GM12878 (cell line): ENCODE results near the gene ZNF222. TPM values are rescaled to one million over a fixed set of nuclear protein-coding genes. Genes with fewer than 3 reads are reported as not detected.

Source experiments
- ATAC-seq: fragments of 200-7000 bp; cut with Tn5 transposase; 3 replicates; pipeline ENCODE4 v1.9.1; 2020; ENCODE audit warnings: mild to moderate bottlenecking, moderate library complexity
- BruUV-seq: library from RNA; stranded (reverse); fragments of 400-500 nt; replicated peaks from 2 replicates; lab custom pipeline; 2021; lab: Mats Ljungman, UMichigan
- CTCF ChIA-PET: fragments of 300-600 bp; sonication (Branson Sonifier 250); formaldehyde crosslinking; extraction: SDS; loops from one replicate; lab custom pipeline; 2021; ENCODE audit warnings: inconsistent platforms; lab: Yijun Ruan, JAX
- POLR2A ChIA-PET: fragments of 350-600 bp; formaldehyde crosslinking; extraction: SDS; loops from one replicate; lab custom pipeline; 2021; ENCODE audit warnings: inconsistent platforms; lab: Charles Lee
- RAD21 ChIA-PET: fragments of 300-600 bp; sonication (Branson Sonifier 250); formaldehyde crosslinking; loops from one replicate; lab custom pipeline; 2023; ENCODE audit warnings: antibody characterized with exemption; ENCODE audit not compliant: unreplicated experiment; lab: Charles Lee
- SMC1A ChIA-PET: fragments of 300-600 bp; sonication (Branson Sonifier 250); formaldehyde crosslinking; loops from one replicate; lab custom pipeline; 2023; ENCODE audit not compliant: unreplicated experiment, uncharacterized antibody; lab: Charles Lee
- DNase-seq: peaks from one replicate; pipeline ENCODE4 v3.0.0-alpha.2; 2011; ENCODE audit warnings: low read depth, low spot score
- FAIRE-seq: peaks from 3 replicates; lab custom pipeline; 2011; peaks lifted over from hg19 to GRCh38; lab: Jason Lieb, UNC
- H2AFZ ChIP-seq: 2 replicates; pipeline ENCODE4 v1.6.0; 2011; ENCODE audit warnings: low read depth, low read length, control low read depth; ENCODE audit not compliant: control insufficient read depth
- H3K27ac ChIP-seq: 2 replicates; pipeline ENCODE4 v1.5.1; 2011; ENCODE audit warnings: control low read depth; ENCODE audit not compliant: control insufficient read depth, insufficient read depth
- H3K27me3 ChIP-seq, 2 experiments: replicated peaks in 1 of 2; 2 replicates each; pipeline versions ENCODE4 v1.6.0 to v1.6.1; 2011; ENCODE audit warnings: low read length in 1 of 2; ENCODE audit not compliant: control insufficient read depth in 2 of 2, insufficient read depth in 2 of 2
- H3K36me3 ChIP-seq, 2 experiments: 2 replicates each; pipeline ENCODE4 v1.5.1; 2011; ENCODE audit warnings: low read length in 1 of 2; ENCODE audit not compliant: control insufficient read depth in 2 of 2, insufficient read depth in 2 of 2
- H3K4me1 ChIP-seq: 2 replicates; pipeline ENCODE4 v1.6.1; 2011; ENCODE audit warnings: mild to moderate bottlenecking, low read length, moderate library complexity, mixed read lengths; ENCODE audit not compliant: control insufficient read depth, insufficient read depth
- H3K4me2 ChIP-seq: 2 replicates; pipeline ENCODE4 v1.6.0; 2011; ENCODE audit warnings: control low read depth; ENCODE audit not compliant: control insufficient read depth, insufficient read depth
- H3K4me3 ChIP-seq: fragments of 200-600 bp; sonication (generic); 2 replicates; pipeline ENCODE4 v1.5.1; 2016
- H3K79me2 ChIP-seq: 2 replicates; pipeline ENCODE4 v1.6.0; 2011; ENCODE audit warnings: low read length; ENCODE audit not compliant: control insufficient read depth, insufficient read depth
- H3K9ac ChIP-seq: 2 replicates; pipeline ENCODE4 v1.8.0; 2011; ENCODE audit warnings: low read length, control low read depth, mixed read lengths; ENCODE audit not compliant: control insufficient read depth, insufficient read depth
- H3K9me3 ChIP-seq: replicated peaks from 3 replicates; pipeline ENCODE4 v1.5.1; 2011; ENCODE audit warnings: mild to moderate bottlenecking, low read length; ENCODE audit not compliant: control insufficient read depth, insufficient read depth
- H4K20me1 ChIP-seq: 2 replicates; pipeline ENCODE4 v1.6.0; 2011; ENCODE audit not compliant: control insufficient read depth, insufficient read depth
- ATF2 ChIP-seq: IDR thresholded peaks from 2 replicates; pipeline ENCODE4 v1.6.1; 2012; ENCODE audit warnings: low read length, inconsistent platforms
- BCL11A ChIP-seq: IDR thresholded peaks from 2 replicates; pipeline ENCODE4 v1.6.1; 2011; ENCODE audit warnings: low read depth, low read length
- BMI1 ChIP-seq: fragments of 450-650 bp; IDR thresholded peaks from 2 replicates; pipeline ENCODE4 v1.6.1; 2016; ENCODE audit warnings: mild to moderate bottlenecking, moderate library complexity, borderline replicate concordance
- CBX5 ChIP-seq: sonication (generic); IDR thresholded peaks from 2 replicates; pipeline ENCODE4 v1.6.1; 2016; ENCODE audit warnings: low read depth, moderate library complexity, mild to moderate bottlenecking, inconsistent platforms
- CHD2 ChIP-seq: IDR thresholded peaks from 2 replicates; pipeline ENCODE4 v1.6.1; 2011; ENCODE audit warnings: low read depth, low read length, improper control_type of control experiment, borderline replicate concordance
- CREM ChIP-seq: IDR thresholded peaks from 2 replicates; pipeline ENCODE4 v1.6.1; 2014; ENCODE audit warnings: antibody characterized with exemption, low read depth
- DPF2 ChIP-seq: fragments of 450-650 bp; IDR thresholded peaks from 2 replicates; pipeline ENCODE4 v1.6.1; 2017; ENCODE audit warnings: mild to moderate bottlenecking
- EGR1 ChIP-seq, 2 experiments: IDR thresholded peaks; 1 replicate in 1 of 2; 2 replicates in 1 of 2; pipeline ENCODE4 v1.6.1; 2011 to 2012; ENCODE audit warnings: low read depth in 2 of 2, low read length in 2 of 2, borderline replicate concordance in 1 of 2, mild to moderate bottlenecking in 1 of 2, moderate library complexity in 1 of 2
- ELK1 ChIP-seq: IDR thresholded peaks from 2 replicates; pipeline ENCODE4 v1.6.1; 2012; ENCODE audit warnings: low read depth, low read length, improper control_type of control experiment
- ETV6 ChIP-seq, 2 experiments: fragments of 450-650 bp in 1 of 2; IDR thresholded peaks in 1 of 2; conservative IDR thresholded peaks in 1 of 2; 2 replicates each; pipeline ENCODE4 v1.6.1; 2014; ENCODE audit warnings: antibody characterized with exemption in 1 of 2, borderline replicate concordance in 1 of 2, low read depth in 1 of 2, mild to moderate bottlenecking in 1 of 2, moderate library complexity in 1 of 2
- HCFC1 ChIP-seq: fragments of 150-350 bp; IDR thresholded peaks from 2 replicates; pipeline ENCODE4 v1.6.1; 2014; ENCODE audit warnings: low read length
- IKZF1 ChIP-seq: fragments of 450-650 bp; conservative IDR thresholded peaks from 2 replicates; pipeline ENCODE4 v1.6.1; 2017; ENCODE audit warnings: antibody characterized with exemption, mild to moderate bottlenecking
- NFIC ChIP-seq: IDR thresholded peaks from 2 replicates; pipeline ENCODE4 v1.6.1; 2012; ENCODE audit warnings: low read depth, mild to moderate bottlenecking, inconsistent platforms, low read length, moderate library complexity
- SIX5 ChIP-seq: IDR thresholded peaks from 2 replicates; pipeline ENCODE4 v1.6.1; 2011; ENCODE audit warnings: mild to moderate bottlenecking, low read depth, low read length, moderate library complexity; ENCODE audit not compliant: severe bottlenecking
- SMAD1 ChIP-seq: fragments of 450-650 bp; IDR thresholded peaks from 2 replicates; pipeline ENCODE4 v1.6.1; 2018; ENCODE audit warnings: mild to moderate bottlenecking, low read depth; ENCODE audit not compliant: partially characterized antibody
- SMAD5 ChIP-seq: IDR thresholded peaks from 2 replicates; pipeline ENCODE4 v1.6.1; 2016; ENCODE audit warnings: antibody characterized with exemption, low read depth
- SP1 ChIP-seq: IDR thresholded peaks from one replicate; pipeline ENCODE4 v1.6.1; 2011; ENCODE audit warnings: low read depth, low read length
- SRF ChIP-seq, 2 experiments: IDR thresholded peaks; 2 replicates each; pipeline ENCODE4 v1.6.1; 2011; ENCODE audit warnings: low read depth in 2 of 2, low read length in 2 of 2, mild to moderate bottlenecking in 1 of 2, moderate library complexity in 1 of 2
- TAF1 ChIP-seq: IDR thresholded peaks from 2 replicates; pipeline ENCODE4 v1.6.1; 2011; ENCODE audit warnings: mild to moderate bottlenecking, low read depth, low read length, borderline replicate concordance
- ZNF207 ChIP-seq: fragments of 450-650 bp; IDR thresholded peaks from 2 replicates; pipeline ENCODE4 v1.6.1; 2014; ENCODE audit warnings: antibody characterized with exemption, mild to moderate bottlenecking, borderline replicate concordance
- ZNF217 ChIP-seq: fragments of 450-650 bp; IDR thresholded peaks from 2 replicates; pipeline ENCODE4 v1.6.1; 2017; ENCODE audit warnings: antibody characterized with exemption, mild to moderate bottlenecking
- ZSCAN29 ChIP-seq: fragments of 450-650 bp; IDR thresholded peaks from 2 replicates; pipeline ENCODE4 v1.6.1; 2017; ENCODE audit warnings: mild to moderate bottlenecking, moderate library complexity
- WGBS: methylation state at CpG from one replicate; pipeline ENCODE4 v1.1.6; 2016; ENCODE audit warnings: low lambda C conversion rate; ENCODE audit not compliant: insufficient replicate concordance, insufficient coverage; ENCODE audit errors: missing lambda C conversion rate; 5-methylcytosine and 5-hydroxymethylcytosine counted together
- in situ Hi-C: fragments of 300-500 bp; cut with MboI; formaldehyde crosslinking; loops from 9 replicates; pipeline ENCODE4 v1.14.3; 2018; ENCODE audit warnings: mixed read lengths
- intact Hi-C: fragments of 100-400 bp; cut with micrococcal nuclease; formaldehyde crosslinking; loops from one replicate; pipeline ENCODE4 v1.14.2; 2022; ENCODE audit not compliant: unreplicated experiment
- polyA plus RNA-seq, 11 experiments: library from polyadenylated mRNA; depleted of rRNA in 4 of 11; unstranded in 6 of 11; stranded (reverse) in 5 of 11; fragments of >200 nt; fragmentation: Nextera tagmentation in 4 of 11; fragmentation: Illumina TruSeq in 1 of 11; extraction: Ambion mirVana in 4 of 11; extraction: Trizol in 1 of 11; gene quantifications; 1 replicate in 1 of 11; 2 replicates in 10 of 11; pipeline versions ENCODE4 v1.2.1 to v1.2.3, GENCODE V29; 2011 to 2016; ENCODE audit warnings: inconsistent platforms in 2 of 11, missing spikeins in 2 of 11, low read depth in 1 of 11
- total RNA-seq, 4 experiments: library from RNA; depleted of rRNA in 3 of 4; stranded (reverse); fragments of >200 nt in 3 of 4; fragmentation: Illumina TruSeq in 1 of 4; extraction: Trizol in 1 of 4; gene quantifications; 2 replicates each; pipeline versions ENCODE4 v1.2.1 to v1.2.3, GENCODE V29; 2013 to 2021

The ZNF222 gene
- total and polyA plus RNA-seq, 10 of the 15 experiments (the other 5 are each of a cell fraction or from before 2014, with no cell fraction given) = 2.3 to 5.9 (median 4.2) TPM

- Histone ChIP-seq H3K79me2 (no peaks in the 10 kb centered on the region), H4K20me1 (no peaks in the 10 kb centered on the region), H3K36me3 (no peaks in the 10 kb centered on the region), H3K27me3 (no peaks in the 10 kb centered on the region), H3K27ac (no peak within 1 kb of the TSS), H2AFZ (peak within 1 kb of the TSS; percentile 91), H3K4me3 (peak within 1 kb of the TSS; percentile 55), H3K9me3 (peaks cover 7% of the 10 kb centered on the region; the same call in 2 of the 3 replicates), H3K4me1 (no peaks in the 10 kb centered on the region), H3K9ac (peak within 1 kb of the TSS; percentile 58), H3K4me2 (peak within 1 kb of the TSS; percentile 6)
- SMC1A ChIA-PET = interaction anchor here (1.0 kb wide), 2 partner anchors 15 to 43 kb away, joined by 3 read pairs; no protein-coding TSS in a partner anchor
- in situ Hi-C loops = no loop called here
- POLR2A ChIA-PET = interaction anchor here (1.5 to 2.2 kb wide), 2 partner anchors 22 to 43 kb away, joined by 3 to 6 read pairs; no protein-coding TSS in a partner anchor
- RAD21 ChIA-PET = interaction anchor here (0.7 to 1.2 kb wide), 3 partner anchors 48 to 117 kb away, joined by 3 read pairs; partner anchors contain the start of genes ZNF226 and ZNF45
- BruUV-seq = no TSS peak
- intact Hi-C loops = no loop called here
- CTCF ChIA-PET = interaction anchor here (1.0 to 2.4 kb wide), 3 partner anchors 10 to 116 kb away, joined by 3 to 5 read pairs (median 3); partner anchors contain the start of genes ZNF224 and ZNF45
- ATAC-seq = peak; percentile 98
- peak; percentile 72 for FAIRE-seq
- DNase-seq = peak; percentile 69
- WGBS = 15% methylated on average over 37 of the region's 38 CpGs
- TF ChIP-seq ZSCAN29 (no peak), SP1 (peak; percentile 7), ELK1 (peak; percentile 44; the same call in 1 of the 2 replicates), CBX5 (no peak), IKZF1 (peak; percentile 98), CREM (no peak), SRF (IDR thresholded peaks at IDR 0.05; ENCODE audit: low read depth in 2 of 2, low read length in 2 of 2) (no peak), BMI1 (no peak), DPF2 (no peak), CHD2 (no peak), ZNF217 (no peak), NFIC (no peak), EGR1 (IDR thresholded peaks at IDR 0.05; ENCODE audit: borderline replicate concordance in 1 of 2, low read depth in 2 of 2, low read length in 2 of 2) (no peak), SMAD5 (no peak), SMAD1 (peak; percentile 40), ZNF207 (no peak), ETV6 (conservative IDR thresholded peaks at IDR 0.05 in 1 of 2, IDR thresholded peaks at IDR 0.05 in 1 of 2; ENCODE audit: borderline replicate concordance in 1 of 2, low read depth in 1 of 2) (no peak), ATF2 (no peak), BCL11A (no peak), HCFC1 (peak; percentile 86), TAF1 (no peak), SIX5 (peak; percentile 62)
Measured at GRCh38 chr19:44051650-44052402, 26.6 kb downstream of the ZNF222 start, which contains the start of gene ZNF223. Gene ZNF223 (plus strand): TSS chr19:44052036. CDS start chr19:44055177, 3,141 bp downstream.
